ENCODE results near the gene EDARADD. TPM values are rescaled to one million over a fixed set of nuclear protein-coding genes. Genes with fewer than 3 reads are reported as not detected.
A peak's percentile ranks its signal among the peaks of the same experiment; 100 is the strongest.
"Not testable (repeated sequence)": the region's sequence is repeated elsewhere in the genome, so short reads cannot be mapped to it uniquely, and the experiment has no call there.

Gene EDARADD
- total and polyA plus RNA-seq, 11 donors: 0.35 to 2.9 (median 2.1) TPM

DNA sequence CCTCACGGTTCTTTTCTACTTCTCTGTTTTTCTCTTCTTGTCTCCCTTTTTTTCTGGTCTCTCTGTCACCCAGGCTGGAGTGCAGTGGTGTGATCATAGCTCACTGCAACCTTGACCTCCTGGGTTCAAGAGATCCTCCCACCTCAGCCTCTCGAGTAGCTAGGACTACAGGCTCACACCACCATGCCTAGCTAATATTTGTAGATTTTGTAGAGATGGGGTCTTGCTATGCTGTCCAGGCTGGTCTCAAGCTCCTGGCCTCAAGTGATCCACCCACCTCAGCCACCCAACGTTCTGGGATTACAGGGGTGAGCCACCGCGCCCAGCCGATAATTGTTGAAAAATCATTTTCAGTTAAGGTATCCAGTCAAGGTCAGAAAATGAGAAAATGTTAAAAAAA, 103.8 kb downstream of the EDARADD start:
- intact Hi-C loops (cut with DNase I): no loop called here
- Histone ChIP-seq H3K9me3 (no peaks in the 10 kb centered on the region), H3K36me3 (no peaks in the 10 kb centered on the region), H3K4me1 (peaks cover 0 to 19% (median 3%) of the 10 kb centered on the region in 12 donors), H3K4me3 (no peak overlapping the region), H3K27ac (no peak overlapping the region), H3K27me3 (no peaks in the 10 kb centered on the region)
- TF ChIP-seq POLR2A (IDR thresholded peaks at IDR 0.05): no peak
- TF ChIP-seq, protein P1, sequence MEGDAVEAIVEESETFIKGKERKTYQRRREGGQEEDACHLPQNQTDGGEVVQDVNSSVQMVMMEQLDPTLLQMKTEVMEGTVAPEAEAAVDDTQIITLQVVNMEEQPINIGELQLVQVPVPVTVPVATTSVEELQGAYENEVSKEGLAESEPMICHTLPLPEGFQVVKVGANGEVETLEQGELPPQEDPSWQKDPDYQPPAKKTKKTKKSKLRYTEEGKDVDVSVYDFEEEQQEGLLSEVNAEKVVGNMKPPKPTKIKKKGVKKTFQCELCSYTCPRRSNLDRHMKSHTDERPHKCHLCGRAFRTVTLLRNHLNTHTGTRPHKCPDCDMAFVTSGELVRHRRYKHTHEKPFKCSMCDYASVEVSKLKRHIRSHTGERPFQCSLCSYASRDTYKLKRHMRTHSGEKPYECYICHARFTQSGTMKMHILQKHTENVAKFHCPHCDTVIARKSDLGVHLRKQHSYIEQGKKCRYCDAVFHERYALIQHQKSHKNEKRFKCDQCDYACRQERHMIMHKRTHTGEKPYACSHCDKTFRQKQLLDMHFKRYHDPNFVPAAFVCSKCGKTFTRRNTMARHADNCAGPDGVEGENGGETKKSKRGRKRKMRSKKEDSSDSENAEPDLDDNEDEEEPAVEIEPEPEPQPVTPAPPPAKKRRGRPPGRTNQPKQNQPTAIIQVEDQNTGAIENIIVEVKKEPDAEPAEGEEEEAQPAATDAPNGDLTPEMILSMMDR (IDR thresholded peaks at IDR 0.05): no peak
- WGBS, 4 donors: 71 to 92% (median 85%) methylated on average over 5 to 6 of the region's 6 CpGs
- DNase-seq (no peak), ATAC-seq (no peak)

DNA sequence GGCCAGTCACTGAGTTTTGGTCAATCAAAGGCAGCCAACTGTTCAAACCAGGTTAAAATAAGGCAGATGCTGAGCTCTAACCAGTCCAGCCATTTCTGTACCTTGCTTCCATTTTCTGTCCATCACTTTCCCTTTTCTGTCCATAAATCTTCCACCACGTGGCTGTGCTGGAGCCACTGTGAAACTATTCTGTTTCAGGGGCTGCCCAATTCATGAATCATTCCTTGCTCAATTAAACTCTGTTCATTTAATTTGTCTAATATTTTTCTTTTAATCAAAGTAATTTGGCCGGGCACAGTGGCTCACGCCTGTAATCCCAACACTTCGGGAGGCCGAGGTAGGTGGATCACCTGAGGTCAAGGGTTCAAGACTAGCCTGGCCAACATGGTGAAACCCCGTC, 107.0 kb downstream of the EDARADD start:
- no peaks in the 10 kb centered on the region for H3K9me3 ChIP-seq
- no peak for DNase-seq
- H3K36me3 ChIP-seq: no peaks in the 10 kb centered on the region
- H3K27ac ChIP-seq: no peak overlapping the region
- WGBS, 4 donors: 94 to 95% (median 94%) methylated on average over 6 of the region's 6 CpGs
- no peak for TF ChIP-seq POLR2A (IDR thresholded peaks at IDR 0.05)
- TF ChIP-seq, protein P1 (IDR thresholded peaks at IDR 0.05): no peak
- H3K27me3 ChIP-seq: no peaks in the 10 kb centered on the region
- no peak for ATAC-seq
- intact Hi-C loops (cut with DNase I): no loop called here
- H3K4me1 ChIP-seq: peaks cover 0 to 13% (median 6%) of the 10 kb centered on the region in 12 donors
- H3K4me3 ChIP-seq: no peak overlapping the region

DNA sequence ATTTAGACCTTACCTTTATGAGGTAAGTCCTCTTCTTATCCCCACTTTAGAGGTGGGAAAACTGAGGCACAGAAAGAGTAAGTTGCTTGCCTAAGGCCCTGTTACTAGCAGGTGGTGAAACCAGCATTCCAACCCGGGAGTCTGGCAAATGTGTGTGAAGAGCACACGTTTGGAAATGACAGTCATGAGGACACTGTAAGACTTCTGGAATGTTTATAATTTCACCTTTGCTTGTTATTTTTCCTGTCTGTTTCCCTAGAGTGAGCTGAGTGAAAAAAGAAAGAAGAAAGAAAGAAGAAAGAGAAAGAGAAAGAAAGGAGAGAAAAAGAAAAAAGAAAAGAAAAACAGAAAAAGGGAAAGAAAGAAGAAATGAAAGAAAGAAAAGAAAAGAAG, 108.5 kb downstream of the EDARADD start:
- TF ChIP-seq, protein P1 (IDR thresholded peaks at IDR 0.05): no peak
- no peak for TF ChIP-seq POLR2A (IDR thresholded peaks at IDR 0.05)
- Histone ChIP-seq H3K36me3 (no peaks in the 10 kb centered on the region), H3K9me3 (no peaks in the 10 kb centered on the region), H3K27ac (peak overlapping the region in 4 of 12 donors; percentile 14 to 68 (median 54)), H3K27me3 (no peaks in the 10 kb centered on the region), H3K4me1 (peaks cover 0 to 14% (median 6%) of the 10 kb centered on the region in 12 donors), H3K4me3 (peak overlapping the region in 4 of 12 donors; percentile 25 to 47 (median 40))
- no peak for ATAC-seq
- intact Hi-C loops (cut with DNase I): no loop called here
- DNase-seq: no peak
- WGBS, 4 donors: 17 to 27% (median 25%) methylated on average over 2 of the region's 2 CpGs

DNA sequence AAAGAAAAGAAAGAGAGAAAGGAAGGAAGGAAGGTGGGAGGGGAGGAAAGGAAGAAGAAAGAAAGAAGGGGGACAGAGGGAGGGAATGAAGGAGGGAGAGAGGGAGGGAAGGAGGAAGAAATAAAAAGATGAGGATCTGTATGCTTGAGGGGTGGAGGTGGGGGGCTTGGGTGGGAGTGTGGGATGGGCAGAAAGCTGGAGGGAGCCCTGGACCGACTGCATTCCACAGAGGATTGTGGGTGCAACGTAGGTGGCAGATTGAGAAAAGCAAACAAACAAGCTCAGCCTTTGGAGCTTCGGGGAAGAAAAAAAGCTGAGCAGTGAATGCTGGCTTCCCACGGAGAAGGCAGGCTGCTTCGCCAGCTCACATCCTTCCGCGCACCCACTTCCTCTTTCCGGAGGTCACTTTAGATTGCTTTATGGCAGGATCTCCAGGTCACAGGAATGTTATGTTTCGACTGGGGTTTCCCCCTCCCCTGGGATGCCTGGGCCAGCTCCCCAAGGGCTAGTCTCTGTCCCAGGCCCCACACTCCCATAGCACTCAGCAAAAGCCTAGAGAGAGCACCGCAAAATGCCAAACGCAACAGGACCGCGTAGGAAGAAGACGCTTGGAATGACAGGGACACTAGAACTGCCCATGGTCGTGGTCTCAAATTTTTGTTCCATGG, 109.0 kb downstream of the EDARADD start:
- 23 to 28% (median 26%) methylated on average over 11 to 15 of the region's 15 CpGs for WGBS, 4 donors
- no peaks in the 10 kb centered on the region for H3K36me3 ChIP-seq
- no peak for TF ChIP-seq POLR2A (IDR thresholded peaks at IDR 0.05)
- TF ChIP-seq, protein P1 (IDR thresholded peaks at IDR 0.05): no peak
- H3K4me1 ChIP-seq: peaks cover 0 to 18% (median 6%) of the 10 kb centered on the region in 12 donors
- H3K27me3 ChIP-seq: no peaks in the 10 kb centered on the region
- no peaks in the 10 kb centered on the region for H3K9me3 ChIP-seq
- H3K27ac ChIP-seq: peak overlapping the region in 9 of 12 donors; percentile 14 to 68 (median 44)
- peak in 3 of 4 donors; percentile 20 to 46 (median 25) for ATAC-seq
- DNase-seq: peak in 4 of 5 donors; percentile 35 to 66 (median 56)
- H3K4me3 ChIP-seq: peak overlapping the region in 9 of 12 donors; percentile 21 to 47 (median 32)
- intact Hi-C loops (cut with DNase I): no loop called here

DNA sequence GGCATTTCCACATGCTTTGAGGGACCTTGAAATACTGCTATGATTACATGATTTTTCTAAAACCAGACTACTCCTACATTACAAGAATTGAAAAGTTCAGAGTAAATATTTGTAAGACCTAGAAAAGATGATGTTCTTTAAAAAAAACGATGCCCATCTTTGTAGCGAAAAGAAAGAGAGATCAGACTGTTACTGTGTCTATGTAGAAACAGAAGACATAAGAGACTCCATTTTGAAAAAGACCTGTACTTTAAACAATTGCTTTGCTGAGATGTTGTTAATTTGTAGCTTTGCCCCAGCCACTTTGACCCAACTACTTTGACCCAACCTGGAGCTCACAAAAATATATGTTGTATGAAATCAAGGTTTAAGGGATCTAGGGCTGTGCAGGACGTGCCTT, 110.3 kb downstream of the EDARADD start:
- intact Hi-C loops (cut with DNase I); ATAC-seq; H3K9me3 ChIP-seq; H3K27ac ChIP-seq; H3K4me3 ChIP-seq; H3K36me3 ChIP-seq; DNase-seq; H3K27me3 ChIP-seq: not testable (repeated sequence)
- WGBS, 4 donors: 63 to 93% (median 88%) methylated on average over 3 of the region's 3 CpGs
- peaks cover 0 to 18% (median 6%) of the 10 kb centered on the region in 12 donors for H3K4me1 ChIP-seq
